Measurements from ENCODE around the gene VWA3B.

VWA3B gene

DNA sequence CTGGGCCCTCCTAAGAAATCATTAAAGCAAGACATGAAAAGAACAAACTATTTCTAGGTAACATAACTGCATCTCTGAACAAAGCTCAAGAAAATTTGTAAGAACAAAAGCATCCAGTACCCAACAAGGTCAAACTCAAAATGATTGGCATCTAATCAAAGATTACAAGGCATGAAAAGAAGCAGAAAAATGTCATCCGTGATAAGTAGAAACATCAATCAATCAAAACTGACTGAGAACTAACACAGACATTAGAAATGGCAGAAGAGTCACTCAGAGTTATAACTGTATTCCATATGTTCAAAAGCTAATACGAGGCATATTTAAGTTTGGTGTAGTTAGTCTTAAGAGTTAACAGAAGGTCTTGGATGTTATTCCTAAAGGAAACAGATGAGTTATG, 80.9 kb downstream of the VWA3B start:
- no peak for DNase-seq (ENCODE audit: low read depth in 3 of 3, low spot score in 1 of 3)

- no peak for DNase-seq (ENCODE audit: low read depth in 3 of 3, low spot score in 1 of 3)
These were observed 83.1 kb downstream of the VWA3B start for GRCh38 chr2:98170076-98170475.

DNA sequence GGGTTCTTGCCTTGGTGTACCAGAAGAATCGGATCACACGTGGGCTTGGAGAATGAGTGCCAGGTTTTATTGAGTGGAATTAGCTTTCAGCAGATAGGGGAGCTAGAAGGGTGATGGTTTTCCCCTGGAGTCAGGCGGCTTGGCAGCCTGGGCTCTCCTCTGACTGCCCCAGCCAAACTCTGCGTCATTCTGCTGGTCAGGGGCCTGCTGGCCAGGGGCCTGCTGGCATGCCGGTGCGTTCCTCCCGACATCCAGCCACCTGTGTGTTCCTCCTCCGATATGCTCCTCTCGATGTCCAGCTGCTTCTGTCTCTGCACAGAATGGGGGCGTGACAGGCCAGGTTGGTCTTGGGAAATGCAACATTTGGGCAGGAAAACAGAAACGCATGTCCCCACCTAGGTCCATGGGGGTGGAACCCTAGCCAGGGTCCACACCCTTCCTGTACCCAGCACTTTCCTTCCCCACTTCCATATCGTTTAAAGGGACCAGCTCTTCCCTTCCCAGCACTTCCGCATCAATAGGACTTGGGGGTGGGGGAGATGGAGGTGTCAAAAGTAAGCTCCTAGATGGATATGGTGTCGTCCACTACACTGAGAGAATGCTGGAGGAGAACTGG, 85.3 kb downstream of the VWA3B start:
- DNase-seq (ENCODE audit: low read depth in 3 of 3, low spot score in 1 of 3), result no peak

- no peak for DNase-seq (ENCODE audit: low read depth in 3 of 3, low spot score in 1 of 3)
These were observed 86.0 kb downstream of the VWA3B start for GRCh38 chr2:98172951-98173350.

DNA sequence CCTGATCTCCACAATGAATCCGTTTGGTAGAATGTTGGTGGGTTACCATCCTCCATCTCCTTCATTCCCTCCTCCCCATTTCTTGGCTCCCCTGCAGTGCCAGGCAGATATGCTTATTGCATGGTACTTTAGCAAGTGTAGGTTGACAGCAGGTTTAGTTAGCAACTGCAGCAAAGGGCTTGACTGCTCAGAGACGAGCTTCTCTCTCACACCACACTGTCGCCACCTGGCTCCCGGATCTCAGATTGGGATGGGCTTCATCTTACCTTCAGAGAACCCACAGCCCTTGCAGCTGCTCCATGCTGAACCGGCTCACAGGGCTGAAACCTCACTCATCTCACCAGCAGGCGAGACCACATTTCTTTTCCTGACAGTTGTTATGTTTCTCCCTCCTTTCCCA, 88.8 kb downstream of the VWA3B start:
- no peak for DNase-seq (ENCODE audit: low read depth in 3 of 3, low spot score in 1 of 3)

- no peak for DNase-seq (ENCODE audit: low read depth in 3 of 3, low spot score in 1 of 3)
These were observed 90.3 kb downstream of the VWA3B start for GRCh38 chr2:98177286-98177685.

DNA sequence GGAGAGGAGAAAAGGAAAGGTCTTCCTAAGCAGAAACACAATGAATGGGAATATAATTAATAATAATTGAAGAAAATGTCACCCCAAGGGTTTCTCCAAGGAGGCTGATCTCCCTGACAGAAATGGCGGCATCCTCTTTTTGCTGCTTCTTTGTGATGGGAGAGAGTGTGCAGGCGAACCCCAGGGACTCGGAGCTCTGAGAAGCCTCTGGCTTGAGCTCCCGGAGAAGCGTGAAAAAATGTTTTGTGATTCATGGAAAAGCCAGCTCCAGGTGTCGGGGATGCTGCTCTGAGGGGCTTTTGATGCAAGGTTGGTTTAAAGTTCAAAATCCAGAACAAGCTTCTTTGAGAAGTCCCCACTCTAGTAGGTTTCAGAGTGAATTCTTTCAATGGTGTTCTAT, 91.0 kb downstream of the VWA3B start:
- DNase-seq (ENCODE audit: low read depth in 3 of 3, low spot score in 1 of 3), result no peak

DNA sequence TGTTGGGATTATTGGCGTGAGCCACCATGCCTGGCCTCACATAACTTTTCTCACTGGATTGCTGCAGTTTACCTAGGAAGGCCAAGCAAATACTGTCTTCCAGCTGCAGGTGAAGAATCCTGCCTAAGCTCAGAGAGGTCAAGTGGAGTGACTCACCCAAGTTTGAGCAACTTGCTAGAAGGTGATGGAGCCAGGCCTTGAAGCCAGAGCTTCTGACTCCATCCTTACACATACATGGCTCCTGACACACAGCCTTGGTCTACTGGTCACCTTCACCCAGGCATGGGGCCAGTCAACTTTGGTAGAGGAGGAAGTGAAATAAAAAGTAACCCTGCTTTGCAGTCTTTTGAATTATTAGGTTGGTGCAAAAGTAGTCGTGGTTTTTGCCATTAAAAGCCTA, 93.5 kb downstream of the VWA3B start:
- no peak for DNase-seq (ENCODE audit: low read depth in 3 of 3, low spot score in 1 of 3)

DNA sequence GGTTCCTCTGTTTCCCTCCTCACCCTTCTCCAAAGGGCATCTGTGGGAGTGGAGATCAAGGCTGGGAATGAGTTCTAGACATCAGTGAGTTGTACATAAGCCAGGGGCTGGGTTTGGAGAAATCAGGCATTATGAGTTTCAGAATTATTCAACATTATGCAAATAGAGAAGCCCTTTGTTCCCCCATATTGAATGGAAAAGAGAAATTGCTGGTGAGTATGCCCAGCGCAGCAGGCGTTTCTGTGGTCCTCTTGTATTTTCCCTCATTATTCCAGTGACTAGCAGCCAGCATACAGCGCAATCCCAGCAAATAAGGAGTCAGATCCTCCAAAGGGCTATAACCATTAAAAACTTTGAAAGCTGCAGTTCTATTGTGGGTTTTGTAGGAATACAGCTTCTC, 94.4 kb downstream of the VWA3B start:
- no peak for DNase-seq (ENCODE audit: low read depth in 3 of 3, low spot score in 1 of 3)

DNA sequence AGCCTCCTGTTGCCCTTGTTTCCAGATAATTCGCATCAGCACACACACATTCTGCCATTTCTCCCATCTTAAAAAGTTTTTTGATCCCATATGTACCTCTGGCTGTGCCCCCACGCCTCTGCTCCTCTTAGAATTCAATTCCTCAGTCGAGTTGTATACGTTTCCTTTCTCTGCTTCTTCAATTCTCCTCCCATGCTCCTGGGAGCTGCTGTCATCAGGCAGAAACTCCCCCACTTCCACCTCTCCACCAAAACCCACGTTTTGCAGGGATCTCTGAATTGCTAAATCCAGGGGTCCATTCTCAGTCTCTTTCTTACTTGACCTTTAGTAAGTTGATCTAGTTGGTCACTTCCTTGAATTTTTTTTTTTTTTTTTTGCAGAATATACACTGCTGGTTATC, 98.8 kb downstream of the VWA3B start:
- DNase-seq (ENCODE audit: low read depth in 3 of 3, low spot score in 1 of 3), result no peak

- no peak for DNase-seq (ENCODE audit: low read depth in 3 of 3, low spot score in 1 of 3)
These were observed 100.2 kb downstream of the VWA3B start for GRCh38 chr2:98187194-98187593.

DNA sequence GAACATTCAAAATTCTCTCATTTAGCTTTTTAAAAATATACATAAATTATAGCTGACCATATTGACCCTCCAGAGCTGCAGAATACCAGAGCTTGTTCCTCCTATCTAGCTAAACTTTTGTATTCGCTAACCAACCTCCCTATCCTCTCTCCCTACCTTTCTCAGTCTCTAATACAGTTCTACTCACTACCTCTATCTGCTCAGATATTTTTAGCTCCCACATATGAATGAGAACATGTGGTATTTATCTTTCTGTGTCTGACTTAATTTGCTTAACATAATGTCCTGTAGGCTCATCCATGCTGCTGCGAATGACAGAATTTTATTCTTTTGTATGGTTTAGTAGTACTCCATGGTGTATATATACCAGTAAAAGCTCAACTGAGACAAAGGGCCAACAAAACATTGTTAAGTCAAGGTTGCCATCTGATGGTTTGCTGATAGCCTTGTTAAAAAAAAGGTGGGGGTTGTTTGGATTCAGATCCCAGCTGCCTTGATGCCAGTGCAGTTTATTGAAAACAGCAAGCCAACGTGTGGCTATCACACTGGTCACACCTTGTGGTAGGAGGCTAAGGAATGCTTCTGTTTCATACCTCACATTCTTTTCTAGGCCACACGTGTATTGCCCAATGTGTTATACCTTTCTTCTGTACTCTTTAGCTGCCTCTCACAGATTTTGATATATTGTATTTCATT, 101.5 kb downstream of the VWA3B start:
- DNase-seq (ENCODE audit: low read depth in 3 of 3, low spot score in 1 of 3), result no peak

GRCh38 chr2:98191883-98192282, 104.9 kb downstream of the VWA3B start:
- DNase-seq (ENCODE audit: low read depth in 3 of 3, low spot score in 1 of 3), result no peak

- no peak for DNase-seq (ENCODE audit: low read depth in 3 of 3, low spot score in 1 of 3)
These were observed 114.6 kb downstream of the VWA3B start for GRCh38 chr2:98201576-98201975.

DNA sequence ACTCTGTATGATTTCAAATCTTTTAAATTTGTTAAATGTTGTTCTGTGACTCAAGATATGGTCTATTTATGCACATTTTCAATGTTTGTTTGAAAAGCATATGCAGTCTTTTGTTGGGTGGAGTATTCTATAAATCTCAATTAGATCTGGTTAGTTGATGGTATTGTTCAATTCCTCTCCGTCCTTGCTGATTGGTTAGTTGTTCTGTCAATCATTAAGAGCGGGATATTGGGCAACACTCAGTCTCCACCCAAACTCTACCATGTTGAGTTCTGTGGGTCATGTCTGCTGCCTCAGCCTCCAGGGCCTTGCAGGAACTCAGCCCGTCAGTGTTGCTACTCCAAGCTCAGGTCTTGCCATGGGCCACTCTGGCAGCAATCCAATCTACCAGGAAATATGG, 118.9 kb downstream of the VWA3B start:
- DNase-seq (ENCODE audit: low read depth in 3 of 3, low spot score in 1 of 3), result no peak

DNA sequence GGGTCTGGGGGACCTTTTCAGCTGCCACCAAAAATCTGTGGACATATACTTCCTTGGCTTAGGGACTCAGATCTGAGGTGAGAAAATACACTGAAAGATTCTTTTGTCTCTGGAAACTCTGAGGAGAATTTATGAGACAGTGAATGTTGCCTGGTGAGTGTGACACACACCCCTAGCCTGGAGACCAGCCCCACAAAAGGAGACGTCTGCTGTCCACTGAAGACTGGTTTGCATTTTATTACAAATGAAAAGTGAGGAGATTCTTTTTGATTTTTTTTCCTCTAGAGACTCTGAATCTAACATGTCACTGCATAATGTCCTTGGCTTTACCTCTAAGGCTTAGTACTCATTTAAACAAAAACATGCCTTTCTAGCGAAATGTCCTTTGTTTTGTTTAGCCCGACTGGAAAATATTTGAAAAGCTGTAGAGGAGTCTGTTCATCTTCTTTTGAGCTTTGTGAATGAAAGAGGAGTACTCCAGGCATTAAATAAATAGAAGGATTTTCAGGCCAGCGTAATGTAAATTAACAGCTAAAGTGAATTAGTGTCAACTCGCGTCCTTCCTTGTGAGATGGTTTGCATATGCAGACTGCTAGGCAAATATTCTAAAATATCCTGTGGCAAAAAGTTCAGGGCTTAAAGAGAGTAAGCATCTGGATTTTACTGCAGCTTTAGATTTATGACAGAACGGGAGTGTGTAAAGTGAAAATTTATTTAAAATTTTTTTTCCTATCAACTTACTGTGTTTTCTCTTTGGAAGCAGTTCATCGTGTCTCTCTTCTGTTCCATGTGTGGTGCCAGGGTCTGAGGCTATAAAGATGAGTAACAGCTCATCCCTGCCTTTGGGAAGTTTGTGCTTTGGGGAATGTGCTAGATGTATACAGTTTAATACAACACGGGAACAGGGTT, 125.4 kb downstream of the VWA3B start:
- DNase-seq (ENCODE audit: low read depth in 3 of 3, low spot score in 1 of 3), result no peak

DNA sequence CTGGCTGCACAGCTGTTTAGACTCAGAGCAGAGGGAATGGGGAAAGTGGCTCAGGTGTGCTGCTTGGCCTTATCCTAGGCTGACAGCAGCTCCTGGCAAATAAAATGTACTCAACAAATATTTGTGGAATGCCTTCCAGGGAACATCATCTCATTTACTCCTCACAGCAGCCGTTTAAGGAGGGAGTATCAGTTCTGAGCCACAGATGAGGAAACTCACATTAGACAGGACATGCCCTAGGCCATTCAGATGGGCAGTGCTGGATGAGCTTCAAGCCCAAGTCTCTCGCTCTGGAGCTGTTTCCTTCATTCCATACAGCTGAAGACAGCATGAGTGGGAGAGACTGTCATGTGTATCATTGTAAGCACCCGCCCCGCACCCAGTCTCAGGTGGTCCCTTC, 129.6 kb downstream of the VWA3B start:
- DNase-seq (ENCODE audit: low read depth in 3 of 3, low spot score in 1 of 3), result no peak

DNA sequence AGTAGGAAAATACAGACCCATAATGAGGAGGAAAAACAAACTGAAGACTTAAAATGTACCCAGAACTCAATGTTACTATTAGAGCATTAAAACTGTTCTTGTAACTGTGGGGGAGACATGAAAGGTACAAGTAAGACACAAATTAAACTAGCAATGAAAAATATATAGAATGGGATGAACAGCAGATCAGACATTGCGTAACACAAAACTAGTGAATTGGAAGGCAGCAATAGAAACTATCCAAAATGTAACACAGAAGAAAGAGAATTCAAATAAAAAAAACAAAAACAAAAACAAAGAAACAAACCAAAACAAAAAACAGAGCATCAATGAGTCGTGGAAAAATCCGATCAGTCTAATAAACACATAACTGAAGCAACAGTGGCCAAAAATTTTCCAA, 132.2 kb downstream of the VWA3B start:
- DNase-seq (ENCODE audit: low read depth in 3 of 3, low spot score in 1 of 3), result no peak

- no peak for DNase-seq (ENCODE audit: low read depth in 3 of 3, low spot score in 1 of 3)
These were observed 147.0 kb downstream of the VWA3B start for GRCh38 chr2:98233941-98234340.

DNA sequence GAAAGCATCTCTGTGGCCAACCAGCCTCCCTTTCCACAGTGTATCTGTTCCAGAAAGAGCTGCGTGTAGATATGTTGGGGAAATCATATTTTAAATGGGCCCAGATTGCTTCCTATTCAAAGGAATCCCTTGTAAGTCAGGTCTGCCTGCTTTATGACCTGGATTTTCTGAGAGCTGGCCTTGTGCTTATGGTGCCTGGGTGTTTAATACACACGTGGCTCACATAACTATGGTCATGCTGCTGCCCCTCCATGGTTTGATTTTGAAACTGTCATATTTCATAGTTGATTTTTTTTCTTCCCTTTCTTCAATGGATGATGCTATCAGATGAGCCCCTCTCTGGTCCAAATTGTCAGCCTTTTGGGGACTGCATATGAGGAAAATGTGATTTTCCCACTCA, 147.8 kb downstream of the VWA3B start:
- DNase-seq (ENCODE audit: low read depth in 3 of 3, low spot score in 1 of 3), result no peak

- DNase-seq (ENCODE audit: low read depth in 3 of 3, low spot score in 1 of 3), result no peak
These were observed 150.0 kb downstream of the VWA3B start for GRCh38 chr2:98236935-98237334.

- DNase-seq (ENCODE audit: low read depth in 3 of 3, low spot score in 1 of 3), result no peak
These were observed 153.9 kb downstream of the VWA3B start for GRCh38 chr2:98240786-98241398.

Measured in stimulated activated CD4-positive, alpha-beta T cell treated with anti-CD3 and anti-CD28 coated beads, TNF-alpha, amount 100 ng/mL, for 1 hour (primary cell).